ENCODE results near the gene PRRX2.
"Not testable (repeated sequence)": the region's sequence is repeated elsewhere in the genome, so short reads cannot be mapped to it uniquely, and the experiment has no call there.

The PRRX2 gene

GRCh38 chr9:129762370-129762984 is 97.0 kb downstream of the PRRX2 start:
- not testable (repeated sequence) for DNase-seq

- DNase-seq = no peak
Observed at GRCh38 chr9:129762985-129763926, 97.8 kb downstream of the PRRX2 start.

GRCh38 chr9:129765764-129766317 is 100.4 kb downstream of the PRRX2 start:
- no peak for DNase-seq

GRCh38 chr9:129768486-129768885 is 103.0 kb downstream of the PRRX2 start:
- DNase-seq = no peak

GRCh38 chr9:129769669-129770068 is 104.2 kb downstream of the PRRX2 start:
- DNase-seq = no peak

GRCh38 chr9:129770741-129771140 is 105.3 kb downstream of the PRRX2 start:
- DNase-seq = no peak

Data from T-helper 9 cell (primary cell).